GM23338 (cell line): ENCODE results near the gene DNAJB6. TPM values are rescaled to one million over a fixed set of nuclear protein-coding genes. Genes with fewer than 3 reads are reported as not detected.

Experiments used
- ATAC-seq: fragments of 200-7000 bp; cut with Tn5 transposase; 3 replicates; pipeline ENCODE4 v1.9.1; 2020
- DNase-seq: peaks from one replicate; pipeline ENCODE4 v3.0.0-alpha.2; 2015; ENCODE audit warnings: low spot score
- H2AFZ ChIP-seq: fragments of 200-600 bp; sonication (generic); 2 replicates; pipeline ENCODE4 v1.8.0; 2016; ENCODE audit warnings: antibody characterized with exemption, mild to moderate bottlenecking, moderate library complexity
- H3F3A ChIP-seq: fragments of 200-600 bp; sonication (generic); replicated peaks from 2 replicates; pipeline ENCODE4 v1.8.0; 2017; ENCODE audit warnings: antibody characterized with exemption, mixed run types, low read depth
- H3K27ac ChIP-seq: fragments of 200-600 bp; sonication (generic); 2 replicates; pipeline ENCODE4 v1.6.1; 2016; ENCODE audit warnings: low read depth
- H3K27me3 ChIP-seq: fragments of 200-600 bp; sonication (generic); 2 replicates; pipeline ENCODE4 v1.8.0; 2016; ENCODE audit warnings: mild to moderate bottlenecking, mixed run types, moderate library complexity; ENCODE audit not compliant: insufficient read depth
- H3K36me3 ChIP-seq: fragments of 200-600 bp; sonication (generic); 2 replicates; pipeline ENCODE4 v1.8.0; 2016; ENCODE audit warnings: mild to moderate bottlenecking; ENCODE audit not compliant: insufficient read depth
- H3K4me1 ChIP-seq: fragments of 200-600 bp; sonication (generic); 2 replicates; pipeline ENCODE4 v1.8.0; 2016; ENCODE audit warnings: mild to moderate bottlenecking, moderate library complexity; ENCODE audit not compliant: insufficient read depth
- H3K4me2 ChIP-seq: fragments of 200-600 bp; sonication (generic); 2 replicates; pipeline ENCODE4 v1.7.1; 2017; ENCODE audit warnings: mixed run types
- H3K4me3 ChIP-seq: fragments of 200-600 bp; sonication (generic); 2 replicates; pipeline ENCODE4 v1.6.1; 2016; ENCODE audit warnings: mixed run types
- H3K79me2 ChIP-seq: fragments of 200-600 bp; sonication (generic); replicated peaks from 2 replicates; pipeline ENCODE4 v1.8.0; 2017; ENCODE audit warnings: mild to moderate bottlenecking; ENCODE audit not compliant: insufficient read depth
- H3K9me2 ChIP-seq: fragments of 200-600 bp; sonication (generic); 2 replicates; pipeline ENCODE4 v1.8.0; 2017; ENCODE audit not compliant: insufficient read depth
- H4K20me1 ChIP-seq: fragments of 200-600 bp; sonication (generic); replicated peaks from 2 replicates; pipeline ENCODE4 v1.8.0; 2017; ENCODE audit warnings: mild to moderate bottlenecking; ENCODE audit not compliant: insufficient read depth
- H3K27ac Mint-ChIP-seq: 2 replicates; pipeline ENCODE4 v1.8.0; 2020; ENCODE audit warnings: inconsistent platforms, mild to moderate bottlenecking, moderate library complexity, mixed read lengths
- H3K27me3 Mint-ChIP-seq: 3 replicates; pipeline ENCODE4 v1.8.0; 2022; ENCODE audit warnings: low read depth, mild to moderate bottlenecking, moderate library complexity, mixed read lengths, inconsistent platforms; ENCODE audit not compliant: insufficient read depth, poor library complexity
- H3K36me3 Mint-ChIP-seq: 3 replicates; pipeline ENCODE4 v1.8.0; 2021; ENCODE audit warnings: low read depth, mild to moderate bottlenecking, inconsistent platforms, moderate library complexity, mixed read lengths
- H3K4me1 Mint-ChIP-seq: 3 replicates; pipeline ENCODE4 v1.8.0; 2020; ENCODE audit warnings: mild to moderate bottlenecking, inconsistent platforms, mixed read lengths
- H3K4me3 Mint-ChIP-seq: 3 replicates; pipeline ENCODE4 v1.8.0; 2021; ENCODE audit warnings: moderate library complexity, mild to moderate bottlenecking, inconsistent platforms, mixed read lengths
- H3K9me3 Mint-ChIP-seq: 3 replicates; pipeline ENCODE4 v1.8.0; 2020; ENCODE audit warnings: moderate library complexity, mild to moderate bottlenecking, inconsistent platforms, mixed read lengths
- CTCF ChIP-seq, 2 experiments: fragments of 200-600 bp in 1 of 2; sonication (generic) in 1 of 2; conservative IDR thresholded peaks; 2 replicates each; pipeline versions ENCODE4 v1.5.1 to v1.6.1; 2016 to 2017; ENCODE audit warnings: antibody characterized with exemption in 2 of 2, low read depth in 2 of 2, mild to moderate bottlenecking in 2 of 2, moderate library complexity in 1 of 2
- ETS1 ChIP-seq: IDR thresholded peaks from 2 replicates; pipeline ENCODE4 v1.6.1; 2016; ENCODE audit warnings: antibody characterized with exemption
- EZH2 ChIP-seq: fragments of 200-600 bp; sonication (generic); IDR thresholded peaks from one replicate; pipeline ENCODE4 v1.8.0; 2017; ENCODE audit warnings: antibody characterized with exemption, mild to moderate bottlenecking, low read depth; ENCODE audit not compliant: unreplicated experiment
- EZH2phosphoT487 ChIP-seq: fragments of 200-600 bp; sonication (generic); IDR thresholded peaks from one replicate; pipeline ENCODE4 v1.8.1; 2018; ENCODE audit warnings: antibody characterized with exemption; ENCODE audit not compliant: unreplicated experiment
- POLR2AphosphoS5 ChIP-seq: IDR thresholded peaks from 2 replicates; pipeline ENCODE4 v1.6.1; 2016; ENCODE audit warnings: antibody characterized with exemption, low read depth
- ZNF114 ChIP-seq: fragments of 250-450 bp; sonication (Bioruptor Pico); IDR thresholded peaks from 2 replicates; pipeline ENCODE4 v1.5.0; 2020; ENCODE audit warnings: mild to moderate bottlenecking, moderate library complexity
- ZNF331 ChIP-seq: fragments of 250-450 bp; sonication (Bioruptor Pico); IDR thresholded peaks from 2 replicates; pipeline ENCODE4 v1.5.0; 2020; ENCODE audit warnings: low read depth, mild to moderate bottlenecking, moderate library complexity
- polyA plus RNA-seq: library from polyadenylated mRNA; unstranded; fragments of >200 nt; fragmentation: Nextera tagmentation; extraction: Ambion mirVana; gene quantifications from 2 replicates; pipeline ENCODE4 v1.2.1, GENCODE V29; 2016
- total RNA-seq: library from RNA; depleted of rRNA; stranded (reverse); fragments of >200 nt; shearing (Covaris generic); gene quantifications from 2 replicates; pipeline ENCODE4 v1.2.3, GENCODE V29; 2014
- TF ChIP-seq, protein P1 (sequence below): IDR thresholded peaks from one replicate; pipeline ENCODE4 v1.6.1; 2018; ENCODE audit warnings: antibody characterized with exemption; ENCODE audit not compliant: unreplicated experiment

Gene DNAJB6
- total and polyA plus RNA-seq, 2 experiments from 2014 or later = 308 to 322 TPM

DNA sequence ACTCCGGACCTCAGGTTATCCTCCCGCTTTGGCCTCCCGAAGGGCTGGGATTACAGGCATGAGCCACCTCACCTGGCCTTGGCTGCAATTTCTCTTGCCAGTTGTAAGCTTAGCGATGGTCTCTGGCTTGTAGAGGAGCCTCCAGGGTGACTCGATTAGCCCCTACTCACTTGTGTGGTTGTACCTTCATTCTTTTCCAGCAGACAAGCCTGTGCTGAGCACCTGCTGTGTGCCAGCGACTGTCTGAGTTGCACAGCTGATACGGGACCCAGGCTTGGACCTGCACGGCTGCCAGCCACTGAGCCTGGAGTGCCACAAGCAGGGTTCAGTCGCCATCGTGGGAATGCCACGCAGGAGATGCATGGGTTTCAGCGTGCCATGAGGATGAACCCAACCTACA is 42.0 kb upstream of the DNAJB6 start:
- H4K20me1 ChIP-seq = no peaks in the 10 kb centered on the region
- no peaks in the 10 kb centered on the region for H3K36me3 ChIP-seq
- Mint-ChIP-seq H3K4me1 (peaks cover 20% of the 10 kb centered on the region), H3K27me3 (peaks cover 15% of the 10 kb centered on the region), H3K36me3 (peaks cover 6% of the 10 kb centered on the region; the same call in 2 of the 3 replicates), H3K27ac (no peak overlapping the region), H3K9me3 (peaks cover 5% of the 10 kb centered on the region), H3K4me3 (no peak overlapping the region)
- H3K4me1 ChIP-seq = no peaks in the 10 kb centered on the region
- no peak overlapping the region for H3K27ac ChIP-seq
- no peak for TF ChIP-seq CTCF (conservative IDR thresholded peaks at IDR 0.05; ENCODE audit: low read depth in 2 of 2)
- TF ChIP-seq ETS1 = no peak
- TF ChIP-seq, protein P1, sequence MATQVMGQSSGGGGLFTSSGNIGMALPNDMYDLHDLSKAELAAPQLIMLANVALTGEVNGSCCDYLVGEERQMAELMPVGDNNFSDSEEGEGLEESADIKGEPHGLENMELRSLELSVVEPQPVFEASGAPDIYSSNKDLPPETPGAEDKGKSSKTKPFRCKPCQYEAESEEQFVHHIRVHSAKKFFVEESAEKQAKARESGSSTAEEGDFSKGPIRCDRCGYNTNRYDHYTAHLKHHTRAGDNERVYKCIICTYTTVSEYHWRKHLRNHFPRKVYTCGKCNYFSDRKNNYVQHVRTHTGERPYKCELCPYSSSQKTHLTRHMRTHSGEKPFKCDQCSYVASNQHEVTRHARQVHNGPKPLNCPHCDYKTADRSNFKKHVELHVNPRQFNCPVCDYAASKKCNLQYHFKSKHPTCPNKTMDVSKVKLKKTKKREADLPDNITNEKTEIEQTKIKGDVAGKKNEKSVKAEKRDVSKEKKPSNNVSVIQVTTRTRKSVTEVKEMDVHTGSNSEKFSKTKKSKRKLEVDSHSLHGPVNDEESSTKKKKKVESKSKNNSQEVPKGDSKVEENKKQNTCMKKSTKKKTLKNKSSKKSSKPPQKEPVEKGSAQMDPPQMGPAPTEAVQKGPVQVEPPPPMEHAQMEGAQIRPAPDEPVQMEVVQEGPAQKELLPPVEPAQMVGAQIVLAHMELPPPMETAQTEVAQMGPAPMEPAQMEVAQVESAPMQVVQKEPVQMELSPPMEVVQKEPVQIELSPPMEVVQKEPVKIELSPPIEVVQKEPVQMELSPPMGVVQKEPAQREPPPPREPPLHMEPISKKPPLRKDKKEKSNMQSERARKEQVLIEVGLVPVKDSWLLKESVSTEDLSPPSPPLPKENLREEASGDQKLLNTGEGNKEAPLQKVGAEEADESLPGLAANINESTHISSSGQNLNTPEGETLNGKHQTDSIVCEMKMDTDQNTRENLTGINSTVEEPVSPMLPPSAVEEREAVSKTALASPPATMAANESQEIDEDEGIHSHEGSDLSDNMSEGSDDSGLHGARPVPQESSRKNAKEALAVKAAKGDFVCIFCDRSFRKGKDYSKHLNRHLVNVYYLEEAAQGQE = no peak
- TF ChIP-seq EZH2 = no peak
- TF ChIP-seq ZNF331 = no peak
- no peak for TF ChIP-seq EZH2phosphoT487
- ATAC-seq = no peak
- H3K4me3 ChIP-seq = no peak overlapping the region
- H3K27me3 ChIP-seq = no peaks in the 10 kb centered on the region
- no peaks in the 10 kb centered on the region; the same call in 1 of the 2 replicates for H3K9me2 ChIP-seq
- H2AFZ ChIP-seq = no peak overlapping the region
- no peaks in the 10 kb centered on the region for H3K79me2 ChIP-seq
- DNase-seq = no peak
- H3F3A ChIP-seq = peaks cover 8% of the 10 kb centered on the region; the same call in 1 of the 2 replicates
- no peak overlapping the region for H3K4me2 ChIP-seq

- no peaks in the 10 kb centered on the region for H3K79me2 ChIP-seq
- H3K27ac ChIP-seq = no peak overlapping the region
- H2AFZ ChIP-seq = peak overlapping the region; percentile 56; the same call in 1 of the 2 replicates
- no peaks in the 10 kb centered on the region for H3K27me3 ChIP-seq
- no peaks in the 10 kb centered on the region; the same call in 1 of the 2 replicates for H3K9me2 ChIP-seq
- DNase-seq (no peak), ATAC-seq (no peak)
- H3K4me2 ChIP-seq = no peak overlapping the region
- Mint-ChIP-seq H3K27ac (no peak overlapping the region; the same call in 1 of the 2 replicates), H3K4me3 (no peak overlapping the region), H3K9me3 (peaks cover 3% of the 10 kb centered on the region; the same call in 2 of the 3 replicates), H3K36me3 (peaks cover 6% of the 10 kb centered on the region; the same call in 2 of the 3 replicates), H3K4me1 (peaks cover 20% of the 10 kb centered on the region), H3K27me3 (peaks cover 15% of the 10 kb centered on the region)
- no peak overlapping the region for H3K4me3 ChIP-seq
- H3F3A ChIP-seq = peaks cover 8% of the 10 kb centered on the region; the same call in 1 of the 2 replicates
- no peaks in the 10 kb centered on the region for H4K20me1 ChIP-seq
- no peaks in the 10 kb centered on the region for H3K4me1 ChIP-seq
- H3K36me3 ChIP-seq = no peaks in the 10 kb centered on the region
- no peak for TF ChIP-seq CTCF (conservative IDR thresholded peaks at IDR 0.05; ENCODE audit: low read depth in 2 of 2)
- TF ChIP-seq ZNF114 (CRISPR knock-in tag) = no peak
- TF ChIP-seq POLR2AphosphoS5 = no peak
- TF ChIP-seq, protein P1 = no peak
These were observed 41.5 kb upstream of the DNAJB6 start for GRCh38 chr7:157295338-157295737.
